ENCODE data around the gene TXNDC11.
A peak's percentile ranks its signal among the peaks of the same experiment; 100 is the strongest.

Gene TXNDC11

DNA sequence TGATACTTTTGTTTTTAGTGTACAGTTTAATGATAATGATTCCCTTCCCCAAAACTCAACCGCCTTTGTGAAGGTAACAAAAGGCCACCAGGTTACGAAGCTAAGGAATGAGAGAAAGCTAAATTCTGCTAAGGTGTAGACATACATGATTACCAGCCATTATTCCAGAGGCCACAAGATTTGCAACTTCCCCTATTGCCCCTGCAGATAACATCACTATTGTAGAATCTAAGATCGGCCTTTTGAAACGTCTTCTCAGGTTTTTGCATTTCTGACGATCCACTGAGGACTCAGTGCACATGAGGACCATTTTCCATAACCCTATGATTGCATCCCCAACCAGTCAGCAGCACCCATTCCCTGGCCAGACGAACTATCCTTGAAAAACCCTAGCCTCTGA, 108.3 kb downstream of the TXNDC11 start:
- Histone ChIP-seq H3K4ac (ENCODE audit: low read depth, low read length) (no peak overlapping the region), H3K79me1 (ENCODE audit: low read length) (peaks cover 17% of the 10 kb centered on the region), H3K23ac (ENCODE audit: low read length) (no peak overlapping the region), H3K4me2 (ENCODE audit: low read length) (no peak overlapping the region), H2AK5ac (ENCODE audit: low read length) (no peak overlapping the region), H2BK5ac (ENCODE audit: low read depth, low read length, poor library complexity) (no peak overlapping the region), H3K27me3 (ENCODE audit: insufficient read depth, low read length) (no peaks in the 10 kb centered on the region), H3K14ac (ENCODE audit: low read length) (no peak overlapping the region), H3K18ac (ENCODE audit: low read length) (no peak overlapping the region), H3K9me3 (ENCODE audit: insufficient read depth, low read depth, low read length) (no peaks in the 10 kb centered on the region), H2AFZ (ENCODE audit: insufficient read depth, low read length, poor library complexity) (no peak overlapping the region), H2BK12ac (ENCODE audit: low read length) (no peak overlapping the region), H2BK120ac (ENCODE audit: insufficient read depth, low read length, poor library complexity) (no peak overlapping the region), H4K12ac (ENCODE audit: low read depth, low read length) (no peak overlapping the region), H3K36me3 (ENCODE audit: control insufficient read depth in 1 of 2, insufficient read depth in 2 of 2, low read length in 2 of 2) (no peaks in the 10 kb centered on the region), H4K8ac (ENCODE audit: low read depth, low read length) (no peak overlapping the region), H4K91ac (ENCODE audit: low read depth, low read length) (no peak overlapping the region), H3K4me3 (ENCODE audit: low read depth, low read length) (no peak overlapping the region), H3K79me2 (ENCODE audit: control insufficient read depth, insufficient read depth, low read length, poor library complexity) (no peaks in the 10 kb centered on the region), H3K4me1 (ENCODE audit: control insufficient read depth in 1 of 2, insufficient read depth in 2 of 2, low read length in 2 of 2) (peaks cover 13 to 29% of the 10 kb centered on the region in 2 experiments), H3K27ac (ENCODE audit: low read depth, low read length) (no peak overlapping the region), H3K9ac (ENCODE audit: low read length) (no peak overlapping the region)
- no CpG with 5 or more reads among the region's 6 CpGs for WGBS (ENCODE audit: extremely low coverage, insufficient coverage, insufficient read length)
- peak; percentile 64 to 95 for DNase-seq

DNA sequence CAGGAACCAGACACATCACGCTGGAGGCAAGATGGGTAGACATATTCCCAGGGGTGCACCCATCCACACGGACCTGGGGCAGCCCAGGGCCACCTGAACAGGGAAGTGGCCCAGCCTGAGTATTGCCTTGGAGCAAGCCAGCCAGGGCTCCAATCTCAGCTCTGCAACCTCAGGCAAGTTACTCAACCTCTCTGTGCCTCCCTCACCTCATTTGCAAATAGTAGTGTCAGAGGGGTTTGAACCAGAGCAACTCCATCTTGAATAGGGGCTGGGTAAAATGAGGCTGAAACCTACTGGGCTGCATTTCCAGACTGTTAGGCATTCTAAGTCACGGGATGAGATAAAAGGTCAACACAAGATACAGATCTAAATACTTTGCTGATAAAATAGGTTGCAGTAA, 109.5 kb downstream of the TXNDC11 start:
- H3K27ac ChIP-seq (ENCODE audit: low read depth, low read length): peak overlapping the region; percentile 55
- peak overlapping the region; percentile 40 for H3K14ac ChIP-seq (ENCODE audit: low read length)
- H3K27me3 ChIP-seq (ENCODE audit: insufficient read depth, low read length): no peaks in the 10 kb centered on the region
- H3K9me3 ChIP-seq (ENCODE audit: insufficient read depth, low read depth, low read length): no peaks in the 10 kb centered on the region
- H4K8ac ChIP-seq (ENCODE audit: low read depth, low read length): peak overlapping the region; percentile 23
- H2AK5ac ChIP-seq (ENCODE audit: low read length): no peak overlapping the region
- peak overlapping the region; percentile 1 for H3K18ac ChIP-seq (ENCODE audit: low read length)
- H2BK12ac ChIP-seq (ENCODE audit: low read length): no peak overlapping the region
- peaks cover 13 to 29% of the 10 kb centered on the region in 2 experiments for H3K4me1 ChIP-seq (ENCODE audit: control insufficient read depth in 1 of 2, insufficient read depth in 2 of 2, low read length in 2 of 2)
- peak overlapping the region; percentile 77 for H2BK5ac ChIP-seq (ENCODE audit: low read depth, low read length, poor library complexity)
- no CpG with 5 or more reads among the region's 3 CpGs for WGBS (ENCODE audit: extremely low coverage, insufficient coverage, insufficient read length)
- H3K79me1 ChIP-seq (ENCODE audit: low read length): peaks cover 19% of the 10 kb centered on the region
- peak overlapping the region; percentile 93 for H4K91ac ChIP-seq (ENCODE audit: low read depth, low read length)
- peak overlapping the region; percentile 13 for H4K12ac ChIP-seq (ENCODE audit: low read depth, low read length)
- H2BK120ac ChIP-seq (ENCODE audit: insufficient read depth, low read length, poor library complexity): peak overlapping the region; percentile 20
- no peak overlapping the region for H3K23ac ChIP-seq (ENCODE audit: low read length)
- no peak overlapping the region for H3K4ac ChIP-seq (ENCODE audit: low read depth, low read length)
- H3K79me2 ChIP-seq (ENCODE audit: control insufficient read depth, insufficient read depth, low read length, poor library complexity): no peaks in the 10 kb centered on the region
- H3K4me3 ChIP-seq (ENCODE audit: low read depth, low read length): no peak overlapping the region
- no peak overlapping the region for H3K4me2 ChIP-seq (ENCODE audit: low read length)
- H3K36me3 ChIP-seq (ENCODE audit: control insufficient read depth in 1 of 2, insufficient read depth in 2 of 2, low read length in 2 of 2): no peaks in the 10 kb centered on the region
- H2AFZ ChIP-seq (ENCODE audit: insufficient read depth, low read length, poor library complexity): peak overlapping the region; percentile 1
- no peak overlapping the region for H3K9ac ChIP-seq (ENCODE audit: low read length)
- peak; percentile 68 to 87 for DNase-seq

GRCh38 chr16:11632455-11632939, 110.2 kb downstream of the TXNDC11 start:
- no peak overlapping the region for H3K4me2 ChIP-seq (ENCODE audit: low read length)
- H2AFZ ChIP-seq (ENCODE audit: insufficient read depth, low read length, poor library complexity): peak overlapping the region; percentile 32
- H3K79me1 ChIP-seq (ENCODE audit: low read length): peaks cover 19% of the 10 kb centered on the region
- no peak overlapping the region for H3K23ac ChIP-seq (ENCODE audit: low read length)
- H2BK5ac ChIP-seq (ENCODE audit: low read depth, low read length, poor library complexity): peak overlapping the region; percentile 77
- peak overlapping the region; percentile 50 for H2BK12ac ChIP-seq (ENCODE audit: low read length)
- peak overlapping the region; percentile 34 for H3K14ac ChIP-seq (ENCODE audit: low read length)
- WGBS (ENCODE audit: extremely low coverage, insufficient coverage, insufficient read length): no CpG with 5 or more reads among the region's 15 CpGs
- H3K27me3 ChIP-seq (ENCODE audit: insufficient read depth, low read length): no peaks in the 10 kb centered on the region
- no peak overlapping the region for H3K9ac ChIP-seq (ENCODE audit: low read length)
- peak overlapping the region; percentile 93 for H4K91ac ChIP-seq (ENCODE audit: low read depth, low read length)
- H4K8ac ChIP-seq (ENCODE audit: low read depth, low read length): peak overlapping the region; percentile 59
- H3K36me3 ChIP-seq (ENCODE audit: control insufficient read depth in 1 of 2, insufficient read depth in 2 of 2, low read length in 2 of 2): no peaks in the 10 kb centered on the region
- peak overlapping the region; percentile 26 for H2AK5ac ChIP-seq (ENCODE audit: low read length)
- H3K18ac ChIP-seq (ENCODE audit: low read length): peak overlapping the region; percentile 34
- no peak overlapping the region for H4K12ac ChIP-seq (ENCODE audit: low read depth, low read length)
- no peaks in the 10 kb centered on the region for H3K79me2 ChIP-seq (ENCODE audit: control insufficient read depth, insufficient read depth, low read length, poor library complexity)
- no peak overlapping the region for H3K4me3 ChIP-seq (ENCODE audit: low read depth, low read length)
- peak overlapping the region; percentile 16 for H3K4ac ChIP-seq (ENCODE audit: low read depth, low read length)
- H3K4me1 ChIP-seq (ENCODE audit: control insufficient read depth in 1 of 2, insufficient read depth in 2 of 2, low read length in 2 of 2): peaks cover 13 to 29% of the 10 kb centered on the region in 2 experiments
- peak overlapping the region; percentile 49 for H2BK120ac ChIP-seq (ENCODE audit: insufficient read depth, low read length, poor library complexity)
- peak; percentile 89 to 95 for DNase-seq
- H3K27ac ChIP-seq (ENCODE audit: low read depth, low read length): peak overlapping the region; percentile 55
- H3K9me3 ChIP-seq (ENCODE audit: insufficient read depth, low read depth, low read length): no peaks in the 10 kb centered on the region

GRCh38 chr16:11631214-11631613, 111.4 kb downstream of the TXNDC11 start:
- no peaks in the 10 kb centered on the region for H3K79me2 ChIP-seq (ENCODE audit: control insufficient read depth, insufficient read depth, low read length, poor library complexity)
- no peak overlapping the region for H2BK12ac ChIP-seq (ENCODE audit: low read length)
- no peak overlapping the region for H3K4me2 ChIP-seq (ENCODE audit: low read length)
- DNase-seq: no peak
- H3K4me3 ChIP-seq (ENCODE audit: low read depth, low read length): no peak overlapping the region
- no peak overlapping the region for H2BK5ac ChIP-seq (ENCODE audit: low read depth, low read length, poor library complexity)
- H3K79me1 ChIP-seq (ENCODE audit: low read length): peaks cover 19% of the 10 kb centered on the region
- peaks cover 19 to 33% of the 10 kb centered on the region in 2 experiments for H3K4me1 ChIP-seq (ENCODE audit: control insufficient read depth in 1 of 2, insufficient read depth in 2 of 2, low read length in 2 of 2)
- H3K9ac ChIP-seq (ENCODE audit: low read length): no peak overlapping the region
- H3K9me3 ChIP-seq (ENCODE audit: insufficient read depth, low read depth, low read length): peaks cover 1% of the 10 kb centered on the region
- no peak overlapping the region for H2AK5ac ChIP-seq (ENCODE audit: low read length)
- no peak overlapping the region for H3K14ac ChIP-seq (ENCODE audit: low read length)
- H3K18ac ChIP-seq (ENCODE audit: low read length): no peak overlapping the region
- H3K23ac ChIP-seq (ENCODE audit: low read length): no peak overlapping the region
- no peak overlapping the region for H4K12ac ChIP-seq (ENCODE audit: low read depth, low read length)
- H4K91ac ChIP-seq (ENCODE audit: low read depth, low read length): no peak overlapping the region
- H3K27me3 ChIP-seq (ENCODE audit: insufficient read depth, low read length): no peaks in the 10 kb centered on the region
- H2BK120ac ChIP-seq (ENCODE audit: insufficient read depth, low read length, poor library complexity): no peak overlapping the region
- no CpG with 5 or more reads among the region's 7 CpGs for WGBS (ENCODE audit: extremely low coverage, insufficient coverage, insufficient read length)
- H3K27ac ChIP-seq (ENCODE audit: low read depth, low read length): no peak overlapping the region
- H3K4ac ChIP-seq (ENCODE audit: low read depth, low read length): no peak overlapping the region
- H2AFZ ChIP-seq (ENCODE audit: insufficient read depth, low read length, poor library complexity): no peak overlapping the region
- H4K8ac ChIP-seq (ENCODE audit: low read depth, low read length): no peak overlapping the region
- H3K36me3 ChIP-seq (ENCODE audit: control insufficient read depth in 1 of 2, insufficient read depth in 2 of 2, low read length in 2 of 2): no peaks in the 10 kb centered on the region
